Upper lobe of left lung (tissue), 6 donors: ENCODE data around the gene KCNK16. TPM values are rescaled to one million over a fixed set of nuclear protein-coding genes. Genes with fewer than 3 reads are reported as not detected.

Experiments used
- ATAC-seq, 2 donors: fragments of 200-7000 bp; cut with Tn5 transposase; one replicate each; pipeline ENCODE4 v1.9.1; 2022; ENCODE audit warnings: mild to moderate bottlenecking in 2 of 2, moderate library complexity in 2 of 2; ENCODE audit not compliant: low FRiP score in 2 of 2
- DNase-seq, 2 donors: peaks; one replicate each; pipeline ENCODE4 v3.0.0-alpha.2; 2019 to 2020
- H3K27ac ChIP-seq, 4 donors: fragments of 200-600 bp; sonication (generic); one replicate each; pipeline ENCODE4 v1.5.1; 2016 to 2019
- H3K27me3 ChIP-seq, 4 donors: fragments of 200-600 bp; sonication (generic); one replicate each; pipeline ENCODE4 v1.5.1; 2017 to 2019
- H3K36me3 ChIP-seq, 4 donors: fragments of 200-600 bp; sonication (generic); one replicate each; pipeline ENCODE4 v1.5.1; 2016 to 2019
- H3K4me1 ChIP-seq, 4 donors: fragments of 200-600 bp; sonication (generic); one replicate each; pipeline ENCODE4 v1.5.1; 2018 to 2019
- H3K4me3 ChIP-seq, 4 donors: fragments of 200-600 bp; sonication (generic); one replicate each; pipeline ENCODE4 v1.5.1; 2017 to 2019; ENCODE audit warnings: mild to moderate bottlenecking in 2 of 4, moderate library complexity in 1 of 4
- H3K9me3 ChIP-seq, 4 donors: fragments of 200-600 bp; sonication (generic); one replicate each; pipeline ENCODE4 v1.5.1; 2018 to 2019
- EP300 ChIP-seq, 4 donors: sonication (generic); formaldehyde crosslinking; IDR thresholded peaks; one replicate each; pipeline ENCODE4 v1.5.1; 2017; ENCODE audit warnings: antibody characterized with exemption in 4 of 4, control low read depth in 2 of 4
- POLR2A ChIP-seq, 4 donors: fragments of 450-650 bp; IDR thresholded peaks; one replicate each; pipeline ENCODE4 v1.5.1; 2016 to 2017; ENCODE audit warnings: antibody characterized with exemption in 4 of 4, mild to moderate bottlenecking in 2 of 4
- POLR2AphosphoS5 ChIP-seq, 2 donors: sonication (generic); formaldehyde crosslinking; IDR thresholded peaks; one replicate each; pipeline ENCODE4 v1.5.1; 2017; ENCODE audit warnings: antibody characterized with exemption in 2 of 2
- WGBS, 2 donors: methylation state at CpG; one replicate each; pipeline ENCODE4 v1.1.5; 2017 to 2018; 5-methylcytosine and 5-hydroxymethylcytosine counted together
- total RNA-seq, 6 donors: library from RNA; depleted of rRNA in 4 of 6; stranded (reverse); fragments of >200 nt in 4 of 6; gene quantifications; one replicate each; pipeline versions ENCODE4 v1.1.0 to v1.2.1, GENCODE V29; 2016 to 2021
- TF ChIP-seq, protein P1 (sequence below), 6 experiments: fragments of 450-650 bp in 4 of 6; fragments of 200-600 bp in 2 of 6; sonication (generic) in 2 of 6; IDR thresholded peaks; one replicate each; pipeline ENCODE4 v1.5.1; 2016 to 2019; ENCODE audit warnings: antibody characterized with exemption in 6 of 6
- donor health status: DM: no; HTN: no; CAD: no; lungs with moderate emphysema.
- donor health status: DM: no; HTN: yes; CAD: no; lungs with severe emphysema.

The KCNK16 gene
- total RNA-seq, 6 donors from 2014 or later = not detected

DNA sequence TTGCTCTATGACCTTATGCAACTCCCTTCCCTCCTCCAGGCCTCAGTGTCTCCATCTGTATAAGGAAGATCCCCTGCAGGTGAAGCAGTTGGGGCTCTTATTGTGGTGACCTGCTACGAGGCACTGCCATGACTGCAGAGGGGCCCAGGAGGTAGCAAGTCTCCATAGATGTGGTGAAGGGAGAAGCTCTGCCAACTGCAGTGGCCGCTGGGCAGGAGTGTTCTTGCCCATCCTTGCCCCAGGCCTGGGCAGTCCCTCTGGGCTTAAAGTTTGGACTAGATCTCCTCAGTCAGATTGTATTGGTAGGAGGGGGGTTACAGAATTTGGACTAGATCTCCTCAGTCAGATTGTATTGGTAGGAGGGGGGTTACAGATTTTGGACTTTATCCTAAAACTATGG lies 20.5 kb downstream of the KCNK16 start:
- Histone ChIP-seq H3K4me3 (no peak overlapping the region), H3K4me1 (peaks cover 5 to 18% (median 6%) of the 10 kb centered on the region in 4 donors), H3K27ac (no peak overlapping the region), H3K9me3 (no peaks in the 10 kb centered on the region), H3K36me3 (no peaks in the 10 kb centered on the region), H3K27me3 (no peaks in the 10 kb centered on the region)
- 92% methylated on average over 2 of the region's 2 CpGs for WGBS, 2 donors
- DNase-seq (no peak), ATAC-seq (no peak)
- TF ChIP-seq EP300 (IDR thresholded peaks at IDR 0.05) = no peak
- TF ChIP-seq, protein P1, sequence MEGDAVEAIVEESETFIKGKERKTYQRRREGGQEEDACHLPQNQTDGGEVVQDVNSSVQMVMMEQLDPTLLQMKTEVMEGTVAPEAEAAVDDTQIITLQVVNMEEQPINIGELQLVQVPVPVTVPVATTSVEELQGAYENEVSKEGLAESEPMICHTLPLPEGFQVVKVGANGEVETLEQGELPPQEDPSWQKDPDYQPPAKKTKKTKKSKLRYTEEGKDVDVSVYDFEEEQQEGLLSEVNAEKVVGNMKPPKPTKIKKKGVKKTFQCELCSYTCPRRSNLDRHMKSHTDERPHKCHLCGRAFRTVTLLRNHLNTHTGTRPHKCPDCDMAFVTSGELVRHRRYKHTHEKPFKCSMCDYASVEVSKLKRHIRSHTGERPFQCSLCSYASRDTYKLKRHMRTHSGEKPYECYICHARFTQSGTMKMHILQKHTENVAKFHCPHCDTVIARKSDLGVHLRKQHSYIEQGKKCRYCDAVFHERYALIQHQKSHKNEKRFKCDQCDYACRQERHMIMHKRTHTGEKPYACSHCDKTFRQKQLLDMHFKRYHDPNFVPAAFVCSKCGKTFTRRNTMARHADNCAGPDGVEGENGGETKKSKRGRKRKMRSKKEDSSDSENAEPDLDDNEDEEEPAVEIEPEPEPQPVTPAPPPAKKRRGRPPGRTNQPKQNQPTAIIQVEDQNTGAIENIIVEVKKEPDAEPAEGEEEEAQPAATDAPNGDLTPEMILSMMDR (IDR thresholded peaks at IDR 0.05) = no peak
- no peak for TF ChIP-seq POLR2A (IDR thresholded peaks at IDR 0.05)
- TF ChIP-seq POLR2AphosphoS5 (IDR thresholded peaks at IDR 0.05) = no peak

DNA sequence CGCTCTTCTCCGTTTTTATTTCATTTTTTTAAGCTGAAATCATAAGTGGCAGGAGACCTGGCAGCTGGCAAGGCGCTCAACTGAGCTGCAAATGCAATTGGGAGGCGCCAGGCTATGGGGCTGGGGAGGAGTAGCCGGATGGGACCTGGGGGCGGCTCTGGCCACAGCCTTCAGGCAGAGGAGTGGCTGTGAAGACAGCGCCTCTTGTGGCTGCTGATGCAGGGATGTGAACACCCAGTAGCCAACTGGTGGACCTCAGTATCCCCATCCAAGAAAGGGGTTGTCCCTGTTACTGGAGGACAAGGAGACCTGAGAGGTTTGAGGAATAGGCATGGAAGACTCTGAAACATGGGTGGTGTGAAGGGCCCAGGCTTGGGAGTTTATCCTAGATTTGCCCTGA lies 20.9 kb downstream of the KCNK16 start:
- Histone ChIP-seq H3K36me3 (no peaks in the 10 kb centered on the region), H3K27me3 (no peaks in the 10 kb centered on the region), H3K4me3 (no peak overlapping the region), H3K9me3 (no peaks in the 10 kb centered on the region), H3K27ac (no peak overlapping the region), H3K4me1 (peaks cover 5 to 22% (median 6%) of the 10 kb centered on the region in 4 donors)
- TF ChIP-seq POLR2A (IDR thresholded peaks at IDR 0.05) = no peak
- TF ChIP-seq, protein P1 (IDR thresholded peaks at IDR 0.05) = no peak
- TF ChIP-seq POLR2AphosphoS5 (IDR thresholded peaks at IDR 0.05) = no peak
- no peak for TF ChIP-seq EP300 (IDR thresholded peaks at IDR 0.05)
- no peak for DNase-seq
- 72 to 92% methylated on average over 4 to 7 of the region's 7 CpGs for whole genome bisulfite sequencing, 2 donors
- no peak for ATAC-seq

DNA sequence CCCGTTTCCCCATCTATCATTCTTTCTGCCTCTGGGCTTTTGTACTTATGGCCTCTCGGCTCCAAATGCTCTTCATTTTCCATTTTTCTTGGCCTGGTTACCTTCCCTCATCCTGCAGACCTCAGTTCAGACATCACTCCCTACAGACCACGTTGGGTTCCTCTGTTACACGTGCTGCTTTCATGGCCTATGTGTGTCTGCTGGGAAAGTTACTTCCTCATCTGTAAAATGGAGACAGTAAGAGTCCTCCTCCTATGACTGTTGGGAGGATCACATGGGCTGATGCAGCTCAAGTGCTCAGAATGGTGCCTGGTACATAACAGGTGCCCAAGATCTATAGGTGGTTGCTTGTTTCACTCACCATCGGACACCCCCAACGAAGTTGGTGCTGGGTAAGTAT lies 21.8 kb downstream of the KCNK16 start:
- Histone ChIP-seq H3K27ac (no peak overlapping the region), H3K9me3 (no peaks in the 10 kb centered on the region), H3K4me1 (peaks cover 6 to 23% (median 7%) of the 10 kb centered on the region in 4 donors), H3K4me3 (no peak overlapping the region), H3K27me3 (no peaks in the 10 kb centered on the region), H3K36me3 (no peaks in the 10 kb centered on the region)
- no peak for TF ChIP-seq POLR2AphosphoS5 (IDR thresholded peaks at IDR 0.05)
- TF ChIP-seq EP300 (IDR thresholded peaks at IDR 0.05) = no peak
- no peak for TF ChIP-seq POLR2A (IDR thresholded peaks at IDR 0.05)
- TF ChIP-seq, protein P1 (IDR thresholded peaks at IDR 0.05) = no peak
- DNase-seq (no peak), ATAC-seq (no peak)
- WGBS, 2 donors = 74 to 75% methylated on average over 6 of the region's 6 CpGs

DNA sequence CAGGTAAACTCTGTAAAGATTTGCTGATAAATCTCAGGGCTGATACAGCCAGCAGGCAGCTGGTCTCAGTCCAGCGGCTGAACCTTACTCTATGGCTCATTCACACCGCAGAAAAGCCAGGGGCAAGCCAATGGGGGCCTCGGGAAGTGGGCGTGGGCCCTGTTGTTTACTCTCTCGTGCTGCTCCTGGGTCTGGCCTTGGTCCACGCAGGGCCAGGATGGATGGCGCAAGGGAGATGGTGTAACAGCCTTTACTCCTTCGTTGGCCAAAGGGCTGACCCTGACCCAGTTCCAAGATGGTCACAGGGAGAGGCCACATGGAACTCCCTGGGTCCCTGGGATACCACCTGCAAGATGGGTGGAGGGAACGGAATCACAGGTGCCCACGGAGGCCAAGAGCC lies 24.4 kb downstream of the KCNK16 start:
- no peak for TF ChIP-seq POLR2A (IDR thresholded peaks at IDR 0.05)
- TF ChIP-seq EP300 (IDR thresholded peaks at IDR 0.05) = no peak
- TF ChIP-seq, protein P1 (IDR thresholded peaks at IDR 0.05) = no peak
- TF ChIP-seq POLR2AphosphoS5 (IDR thresholded peaks at IDR 0.05) = no peak
- peak in 1 of 2 donors; percentile 50 for DNase-seq
- Histone ChIP-seq H3K36me3 (no peaks in the 10 kb centered on the region), H3K27me3 (no peaks in the 10 kb centered on the region), H3K9me3 (no peaks in the 10 kb centered on the region), H3K4me1 (peaks cover 4 to 22% (median 7%) of the 10 kb centered on the region in 4 donors), H3K27ac (no peak overlapping the region), H3K4me3 (no peak overlapping the region)
- ATAC-seq = no peak
- WGBS, 2 donors = 34 to 55% methylated on average over 10 of the region's 10 CpGs
